Measurements from ENCODE around the gene MCM6. TPM values are rescaled to one million over a fixed set of nuclear protein-coding genes. Genes with fewer than 3 reads are reported as not detected.

The MCM6 gene
- total RNA-seq, 1 experiment from 2014 or later, result 84.8 TPM

DNA sequence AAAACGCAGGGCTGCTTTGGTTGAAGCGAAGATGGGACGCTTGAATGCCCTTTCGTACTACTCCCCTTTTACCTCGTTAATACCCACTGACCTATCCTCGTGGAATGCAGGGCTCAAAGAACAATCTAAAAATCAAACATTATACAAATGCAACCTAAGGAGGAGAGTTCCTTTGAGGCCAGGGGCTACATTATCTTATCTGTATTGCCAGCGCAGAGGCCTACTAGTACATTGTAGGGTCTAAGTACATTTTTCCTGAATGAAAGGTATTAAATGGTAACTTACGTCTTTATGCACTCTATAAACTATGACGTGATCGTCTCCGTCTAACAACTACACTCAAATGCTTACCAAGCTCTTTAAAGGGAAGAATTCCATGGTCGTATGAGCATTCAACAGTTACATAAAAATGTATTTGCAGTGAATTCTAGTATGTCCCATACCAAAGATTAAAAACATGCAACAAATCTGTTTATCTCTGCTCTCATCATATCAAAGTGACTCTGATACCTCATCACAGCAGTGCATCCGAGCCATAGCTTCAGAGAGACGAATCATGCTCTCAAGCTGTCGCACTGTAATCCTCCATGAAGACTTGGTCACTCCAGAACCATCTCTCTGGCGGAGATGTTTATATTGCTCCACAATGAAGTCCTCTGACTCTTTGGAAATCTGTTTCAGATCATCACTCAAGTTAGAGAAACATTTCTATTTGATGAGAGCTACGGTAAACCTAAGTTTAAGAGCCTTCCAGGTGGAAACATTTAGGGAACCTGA, 25.2 kb downstream of the MCM6 start:
- TF ChIP-seq ZFX (IDR thresholded peaks at IDR 0.05) (no peak), JUND (IDR thresholded peaks at IDR 0.05) (no peak), ZNF274 (IDR thresholded peaks at IDR 0.05; ENCODE audit: low read depth, low read length) (no peak), CEBPB (IDR thresholded peaks at IDR 0.05; ENCODE audit: low read depth) (no peak), CBX3 (IDR thresholded peaks at IDR 0.05; ENCODE audit: low read depth) (no peak), RAD21 (IDR thresholded peaks at IDR 0.05; ENCODE audit: low read depth) (no peak), POLR2AphosphoS5 (IDR thresholded peaks at IDR 0.05; ENCODE audit: low read depth, low read length) (no peak)
- TF ChIP-seq, protein P1, sequence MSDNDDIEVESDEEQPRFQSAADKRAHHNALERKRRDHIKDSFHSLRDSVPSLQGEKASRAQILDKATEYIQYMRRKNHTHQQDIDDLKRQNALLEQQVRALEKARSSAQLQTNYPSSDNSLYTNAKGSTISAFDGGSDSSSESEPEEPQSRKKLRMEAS (IDR thresholded peaks at IDR 0.05), result no peak
- TF ChIP-seq, protein P2, sequence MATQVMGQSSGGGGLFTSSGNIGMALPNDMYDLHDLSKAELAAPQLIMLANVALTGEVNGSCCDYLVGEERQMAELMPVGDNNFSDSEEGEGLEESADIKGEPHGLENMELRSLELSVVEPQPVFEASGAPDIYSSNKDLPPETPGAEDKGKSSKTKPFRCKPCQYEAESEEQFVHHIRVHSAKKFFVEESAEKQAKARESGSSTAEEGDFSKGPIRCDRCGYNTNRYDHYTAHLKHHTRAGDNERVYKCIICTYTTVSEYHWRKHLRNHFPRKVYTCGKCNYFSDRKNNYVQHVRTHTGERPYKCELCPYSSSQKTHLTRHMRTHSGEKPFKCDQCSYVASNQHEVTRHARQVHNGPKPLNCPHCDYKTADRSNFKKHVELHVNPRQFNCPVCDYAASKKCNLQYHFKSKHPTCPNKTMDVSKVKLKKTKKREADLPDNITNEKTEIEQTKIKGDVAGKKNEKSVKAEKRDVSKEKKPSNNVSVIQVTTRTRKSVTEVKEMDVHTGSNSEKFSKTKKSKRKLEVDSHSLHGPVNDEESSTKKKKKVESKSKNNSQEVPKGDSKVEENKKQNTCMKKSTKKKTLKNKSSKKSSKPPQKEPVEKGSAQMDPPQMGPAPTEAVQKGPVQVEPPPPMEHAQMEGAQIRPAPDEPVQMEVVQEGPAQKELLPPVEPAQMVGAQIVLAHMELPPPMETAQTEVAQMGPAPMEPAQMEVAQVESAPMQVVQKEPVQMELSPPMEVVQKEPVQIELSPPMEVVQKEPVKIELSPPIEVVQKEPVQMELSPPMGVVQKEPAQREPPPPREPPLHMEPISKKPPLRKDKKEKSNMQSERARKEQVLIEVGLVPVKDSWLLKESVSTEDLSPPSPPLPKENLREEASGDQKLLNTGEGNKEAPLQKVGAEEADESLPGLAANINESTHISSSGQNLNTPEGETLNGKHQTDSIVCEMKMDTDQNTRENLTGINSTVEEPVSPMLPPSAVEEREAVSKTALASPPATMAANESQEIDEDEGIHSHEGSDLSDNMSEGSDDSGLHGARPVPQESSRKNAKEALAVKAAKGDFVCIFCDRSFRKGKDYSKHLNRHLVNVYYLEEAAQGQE (IDR thresholded peaks at IDR 0.05; ENCODE audit: low read depth), result no peak
- TF ChIP-seq, protein P3, sequence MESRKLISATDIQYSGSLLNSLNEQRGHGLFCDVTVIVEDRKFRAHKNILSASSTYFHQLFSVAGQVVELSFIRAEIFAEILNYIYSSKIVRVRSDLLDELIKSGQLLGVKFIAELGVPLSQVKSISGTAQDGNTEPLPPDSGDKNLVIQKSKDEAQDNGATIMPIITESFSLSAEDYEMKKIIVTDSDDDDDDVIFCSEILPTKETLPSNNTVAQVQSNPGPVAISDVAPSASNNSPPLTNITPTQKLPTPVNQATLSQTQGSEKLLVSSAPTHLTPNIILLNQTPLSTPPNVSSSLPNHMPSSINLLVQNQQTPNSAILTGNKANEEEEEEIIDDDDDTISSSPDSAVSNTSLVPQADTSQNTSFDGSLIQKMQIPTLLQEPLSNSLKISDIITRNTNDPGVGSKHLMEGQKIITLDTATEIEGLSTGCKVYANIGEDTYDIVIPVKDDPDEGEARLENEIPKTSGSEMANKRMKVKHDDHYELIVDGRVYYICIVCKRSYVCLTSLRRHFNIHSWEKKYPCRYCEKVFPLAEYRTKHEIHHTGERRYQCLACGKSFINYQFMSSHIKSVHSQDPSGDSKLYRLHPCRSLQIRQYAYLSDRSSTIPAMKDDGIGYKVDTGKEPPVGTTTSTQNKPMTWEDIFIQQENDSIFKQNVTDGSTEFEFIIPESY (IDR thresholded peaks at IDR 0.05; ENCODE audit: extremely low read depth, insufficient replicate concordance, low read length), result no peak
- Histone ChIP-seq H2AFZ (ENCODE audit: low read depth, low read length, poor library complexity, severe bottlenecking) (no peak overlapping the region), H3K79me2 (ENCODE audit: insufficient read depth, low read length) (no peaks in the 10 kb centered on the region; the same call in 1 of the 2 replicates), H3K27me3 (ENCODE audit: insufficient read depth, low read length) (no peaks in the 10 kb centered on the region), H3K4me2 (ENCODE audit: low read length) (no peak overlapping the region), H3K9ac (ENCODE audit: low read length) (no peak overlapping the region), H3K36me3 (ENCODE audit: control insufficient read depth in 1 of 2, insufficient read depth in 2 of 2, low read length in 2 of 2) (peaks cover 38 to 42% of the 10 kb centered on the region in 2 experiments), H3K27ac (ENCODE audit: low read depth, low read length) (no peak overlapping the region), H4K20me1 (ENCODE audit: insufficient read depth) (peaks cover 3% of the 10 kb centered on the region; the same call in 1 of the 2 replicates), H3K4me1 (ENCODE audit: control insufficient read depth in 1 of 2, insufficient read depth in 2 of 2, low read length in 2 of 2) (no peaks in the 10 kb centered on the region), H3K4me3 (replicated peaks in 1 of 2; ENCODE audit: low read depth in 1 of 2, low read length in 2 of 2) (no peak overlapping the region), H3K9me3 (ENCODE audit: control insufficient read depth in 1 of 2, insufficient read depth in 1 of 2, low read depth in 1 of 2, low read length in 2 of 2) (no peaks in the 10 kb centered on the region), H3K9me2 (ENCODE audit: insufficient read depth) (no peaks in the 10 kb centered on the region)
- DNase-seq (ENCODE audit: low read depth, low spot score) (no peak), ATAC-seq (no peak)
- intact Hi-C loops (cut with micrococcal nuclease), result no loop called here
- ChIA-PET RAD21 (ENCODE audit: low non-redundant PET in 1 of 2, low total read pairs in 2 of 2, uncharacterized antibody in 2 of 2, unreplicated experiment in 2 of 2) (no interaction called here), POLR2A (no interaction called here), CTCF (no interaction called here)
- no TSS peak for BruUV-seq (replicated peaks)

Data from HCT116 (cell line).